GM18507 (cell line): ENCODE results near the gene PRPF8.
"Not testable (repeated sequence)": the region's sequence is repeated elsewhere in the genome, so short reads cannot be mapped to it uniquely, and the experiment has no call there.

Source experiments
- DNase-seq: peaks from one replicate; pipeline ENCODE4 v3.0.0; 2011; ENCODE audit warnings: low read depth; ENCODE audit not compliant: insufficient read length; ENCODE audit errors: extremely low spot score
- FAIRE-seq: peaks from 2 replicates; lab custom pipeline; 2011; peaks lifted over from hg19 to GRCh38; lab: Jason Lieb, UNC

PRPF8 gene

GRCh38 chr17:1716912-1717695 lies 32.4 kb upstream of the PRPF8 start:
- FAIRE-seq (peak; percentile 99), DNase-seq (peak; percentile 81)

DNA sequence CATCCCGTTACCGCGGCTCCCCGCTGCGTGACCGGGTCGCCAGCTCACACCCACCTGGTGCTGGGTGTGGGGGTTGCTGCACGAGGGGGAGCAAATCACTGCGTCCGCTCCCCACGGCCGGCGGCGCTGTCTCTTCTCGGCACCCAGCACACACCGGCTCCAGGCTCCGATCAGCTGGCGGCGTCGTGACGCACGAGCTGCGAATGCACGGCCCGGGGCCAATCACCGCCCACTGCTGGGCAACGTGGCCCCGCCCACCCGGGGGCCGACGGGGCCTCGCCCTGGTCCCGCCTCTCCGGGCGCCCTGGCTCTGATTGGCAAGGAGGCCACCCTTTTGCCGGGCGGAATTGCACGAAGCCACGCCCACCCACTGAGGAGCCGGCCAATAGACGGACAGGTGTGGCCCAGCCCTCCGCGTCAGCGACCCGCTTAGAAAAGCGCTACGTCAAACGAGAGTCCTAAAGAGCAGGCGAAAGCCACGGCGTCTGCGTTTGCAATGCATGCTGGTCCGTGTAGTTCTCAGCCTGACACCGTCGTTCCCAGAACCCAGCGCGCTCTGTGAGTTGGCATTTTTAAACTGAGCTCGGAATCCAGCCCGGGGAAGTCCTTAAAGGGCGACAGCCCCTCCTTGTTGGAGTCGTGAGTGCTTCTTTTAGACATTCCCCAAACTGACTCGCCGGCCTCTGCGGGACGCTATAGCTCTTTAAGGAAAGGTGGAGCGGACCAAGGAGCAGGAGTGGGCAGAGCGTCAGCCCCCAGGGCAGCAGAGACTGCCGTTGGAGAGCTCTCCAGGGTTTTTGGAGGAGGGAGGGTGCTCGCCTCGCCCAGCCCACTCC lies 31.6 kb upstream of the PRPF8 start:
- DNase-seq (peak; percentile 100), FAIRE-seq (peak; percentile 100)

DNA sequence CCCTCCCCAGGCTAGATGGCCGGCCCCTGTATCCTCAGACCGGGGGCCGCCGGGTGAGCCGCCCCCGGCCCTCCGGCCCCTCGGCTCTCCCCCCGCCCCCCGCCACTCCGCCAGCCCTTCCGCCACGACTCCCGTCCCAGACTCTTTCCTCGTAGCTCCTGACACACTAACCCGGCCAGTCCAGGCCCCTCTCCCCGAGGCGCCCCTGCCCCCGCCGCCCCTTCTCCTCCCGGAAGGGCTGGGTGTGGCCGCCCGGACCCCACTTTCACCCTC lies 31.1 kb upstream of the PRPF8 start:
- FAIRE-seq (no peak), DNase-seq (no peak)

DNA sequence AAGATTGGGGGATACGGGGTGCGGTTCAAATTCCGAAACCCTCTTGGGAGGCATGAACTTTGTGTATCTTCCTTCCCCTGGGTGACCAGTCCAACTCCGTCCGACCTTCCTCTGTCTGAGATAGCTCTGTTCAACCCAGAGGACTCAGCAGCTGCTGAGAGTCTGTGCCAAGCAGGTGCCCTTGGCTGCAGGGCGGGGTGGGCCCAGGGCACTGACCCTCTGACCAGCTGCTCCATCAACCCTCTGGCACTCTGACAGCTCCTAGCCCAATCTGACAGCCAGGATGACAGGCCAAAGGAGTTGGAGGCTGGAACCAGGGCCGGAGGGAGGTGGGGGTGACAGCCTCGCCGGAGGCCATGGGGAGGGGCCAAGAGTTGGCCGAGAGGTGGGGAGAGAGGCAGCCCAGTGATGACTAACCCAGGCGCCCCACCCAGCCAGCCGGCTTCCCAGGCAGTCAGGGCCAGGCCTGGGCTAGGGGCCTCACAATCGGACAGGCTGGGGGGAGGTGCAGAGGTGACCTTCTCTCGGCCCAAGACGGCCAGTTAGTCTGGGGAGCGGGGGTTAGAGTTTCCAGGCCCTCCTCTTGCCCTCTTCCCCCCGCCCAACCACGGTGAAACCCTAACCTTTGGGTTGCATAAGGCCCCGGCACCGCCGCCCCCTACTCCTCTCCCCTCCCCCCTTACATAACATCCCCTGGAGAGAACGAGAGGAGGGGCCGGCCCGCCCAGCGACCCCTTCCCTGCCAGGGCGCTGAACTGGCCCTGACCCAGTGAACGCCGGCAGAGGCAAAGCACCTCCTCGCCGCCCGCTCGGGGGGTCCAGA lies 30.5 kb upstream of the PRPF8 start:
- no peak for FAIRE-seq
- no peak for DNase-seq

GRCh38 chr17:1714427-1714979 lies 29.8 kb upstream of the PRPF8 start:
- DNase-seq (no peak), FAIRE-seq (no peak)

- DNase-seq: no peak
- no peak for FAIRE-seq
These were observed 29.3 kb upstream of the PRPF8 start for GRCh38 chr17:1713878-1714426.

GRCh38 chr17:1713160-1713877 lies 28.7 kb upstream of the PRPF8 start:
- no peak for FAIRE-seq
- no peak for DNase-seq

DNA sequence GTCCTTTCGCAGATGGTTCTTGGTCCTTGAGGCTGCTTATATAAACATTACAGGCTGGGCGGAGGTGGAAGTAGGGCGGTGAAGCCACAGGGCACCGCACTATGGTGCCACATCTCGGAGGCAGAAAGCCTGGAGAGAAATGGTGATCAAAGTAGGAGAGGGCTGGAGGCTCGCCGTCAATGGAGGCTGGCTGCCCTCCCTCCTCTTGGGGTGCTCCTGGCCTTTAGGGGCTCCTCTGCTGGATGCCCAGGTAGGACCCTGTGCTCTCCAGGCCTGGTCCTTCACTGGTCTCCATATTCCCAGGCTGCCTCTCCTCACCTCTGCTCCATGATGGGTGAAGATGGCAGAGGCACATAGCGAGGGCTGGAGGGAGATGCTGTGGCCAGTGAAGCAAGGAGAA lies 27.6 kb upstream of the PRPF8 start:
- FAIRE-seq: no peak
- DNase-seq: no peak

DNA sequence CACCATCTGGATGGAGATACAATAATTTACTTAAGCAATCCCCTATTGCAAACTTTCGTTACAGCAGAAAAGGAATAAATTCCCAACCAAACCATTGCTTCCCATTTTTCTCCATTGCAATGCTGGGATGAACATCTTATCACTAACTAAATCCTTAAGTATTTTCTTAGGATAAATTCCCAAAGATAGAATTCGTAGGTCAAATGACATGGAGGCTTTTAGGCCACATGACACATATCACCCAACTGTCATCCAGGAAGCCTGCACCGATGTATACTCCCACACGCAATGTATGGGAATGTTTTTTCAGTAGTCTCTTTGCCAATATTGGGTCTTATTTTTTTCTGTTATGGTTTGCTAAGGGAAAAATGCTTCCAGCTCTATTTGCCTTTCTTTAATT lies 27.1 kb upstream of the PRPF8 start:
- DNase-seq: no peak
- no peak for FAIRE-seq

- no peak for FAIRE-seq
- DNase-seq: no peak
These were observed 26.3 kb upstream of the PRPF8 start for GRCh38 chr17:1710807-1711553.

GRCh38 chr17:1709971-1710806 lies 25.5 kb upstream of the PRPF8 start, which contains the start of gene TLCD2:
TSS of gene TLCD2 (minus strand) at chr17:1710377. CDS start at chr17:1710242, 135 bp downstream.
- no peak for DNase-seq
- FAIRE-seq: no peak

- no peak for FAIRE-seq
- no peak for DNase-seq
These were observed 24.8 kb upstream of the PRPF8 start for GRCh38 chr17:1709403-1709951.

DNA sequence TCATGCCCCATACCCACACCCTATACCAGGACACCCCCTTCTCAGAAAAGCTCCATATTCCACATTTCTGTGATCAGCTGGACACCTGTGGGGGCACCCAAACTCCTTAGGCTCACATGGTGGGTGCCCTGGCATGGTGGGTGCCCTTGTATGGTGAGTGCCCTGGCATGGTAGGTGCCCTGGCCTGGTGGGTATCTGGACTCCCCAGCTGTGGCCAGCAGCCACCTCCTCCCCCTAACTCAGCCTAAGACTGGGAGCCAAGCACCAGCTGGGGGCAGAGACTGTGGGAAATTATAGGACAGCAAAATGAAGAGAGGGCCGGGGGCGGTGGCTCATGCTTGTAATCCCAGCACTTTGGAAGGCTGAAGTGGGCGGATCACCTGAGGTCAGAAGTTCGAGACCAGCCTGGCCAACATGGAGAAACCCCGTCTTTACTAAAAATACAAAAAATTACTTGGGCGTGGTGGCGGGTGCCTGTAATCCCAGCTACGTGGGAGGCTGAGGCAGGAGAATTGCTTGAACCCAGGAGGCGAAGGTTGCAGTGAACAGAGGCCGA lies 24.2 kb upstream of the PRPF8 start:
- FAIRE-seq: not testable (repeated sequence)

GRCh38 chr17:1707107-1707506 lies 22.4 kb upstream of the PRPF8 start:
- FAIRE-seq (no peak), DNase-seq (no peak)

More for the DNA sequence above, 24.2 kb upstream of the PRPF8 start:
- DNase-seq: not testable (repeated sequence)

- FAIRE-seq (no peak), DNase-seq (no peak)
These were observed 20.3 kb upstream of the PRPF8 start for GRCh38 chr17:1705004-1705403.

GRCh38 chr17:1703063-1703462 lies 18.4 kb upstream of the PRPF8 start:
- FAIRE-seq: no peak
- DNase-seq: no peak

GRCh38 chr17:1699891-1700290 lies 15.2 kb upstream of the PRPF8 start:
- not testable (repeated sequence) for DNase-seq, FAIRE-seq
